Renal pelvis (tissue), 4 donors: ENCODE data around the gene TBCE. TPM values are rescaled to one million over a fixed set of nuclear protein-coding genes. Genes with fewer than 3 reads are reported as not detected.
"Not testable (repeated sequence)": the region's sequence is repeated elsewhere in the genome, so short reads cannot be mapped to it uniquely, and the experiment has no call there.

ENCODE experiments used
- DNase-seq: peaks from one replicate; pipeline ENCODE4 v3.0.0-alpha.2; 2013
- polyA plus RNA-seq, 3 donors: library from polyadenylated mRNA; unstranded; fragments of 120-200 nt; gene quantifications; one replicate each; pipeline ENCODE4 v1.2.1, GENCODE V29; 2013; ENCODE audit not compliant: insufficient read length in 3 of 3

TBCE gene
- polyA plus RNA-seq, 3 donors = 36.5 to 58.8 (median 51.8) TPM

- no peak for DNase-seq
Measured at GRCh38 chr1:235341334-235341733, 25.9 kb upstream of the TBCE start.

- DNase-seq = no peak
Measured at GRCh38 chr1:235342039-235342438, 25.2 kb upstream of the TBCE start.

GRCh38 chr1:235342471-235342870 lies 24.8 kb upstream of the TBCE start:
- DNase-seq = no peak

GRCh38 chr1:235343726-235344125 lies 23.5 kb upstream of the TBCE start:
- no peak for DNase-seq

- no peak for DNase-seq
Measured at GRCh38 chr1:235351441-235351840, 15.8 kb upstream of the TBCE start.

GRCh38 chr1:235351898-235352297 lies 15.3 kb upstream of the TBCE start:
- no peak for DNase-seq

- peak; percentile 29 for DNase-seq
Measured at GRCh38 chr1:235357485-235358373, 9.5 kb upstream of the TBCE start.

GRCh38 chr1:235358899-235359298 lies 8.3 kb upstream of the TBCE start:
- no peak for DNase-seq

- not testable (repeated sequence) for DNase-seq
Measured at GRCh38 chr1:235364189-235364588, 3.0 kb upstream of the TBCE start.

GRCh38 chr1:235366286-235366685 lies 941 bp upstream of the TBCE start:
- no peak for DNase-seq

- no peak for DNase-seq
Measured at GRCh38 chr1:235368428-235368827, 1.2 kb downstream of the TBCE start.

GRCh38 chr1:235369802-235370201 lies 2.6 kb downstream of the TBCE start:
- no peak for DNase-seq

- DNase-seq = no peak
Measured at GRCh38 chr1:235375919-235376605, 8.8 kb downstream of the TBCE start.

GRCh38 chr1:235378134-235378735 lies 11.0 kb downstream of the TBCE start:
- DNase-seq = not testable (repeated sequence)

GRCh38 chr1:235381955-235382739 lies 14.9 kb downstream of the TBCE start:
- DNase-seq = not testable (repeated sequence)

- not testable (repeated sequence) for DNase-seq
Measured at GRCh38 chr1:235385633-235386032, 18.4 kb downstream of the TBCE start.

- no peak for DNase-seq
Measured at GRCh38 chr1:235391874-235392273, 24.6 kb downstream of the TBCE start.

GRCh38 chr1:235397733-235398132 lies 30.5 kb downstream of the TBCE start:
- no peak for DNase-seq

GRCh38 chr1:235399661-235400060 lies 32.4 kb downstream of the TBCE start:
- DNase-seq = no peak

GRCh38 chr1:235401251-235401650 lies 34.0 kb downstream of the TBCE start:
- DNase-seq = no peak

- DNase-seq = no peak
Measured at GRCh38 chr1:235402457-235403200, 35.4 kb downstream of the TBCE start.
